B cell (primary cell): ENCODE measurements around the gene CSF1R. TPM values are rescaled to one million over a fixed set of nuclear protein-coding genes. Genes with fewer than 3 reads are reported as not detected.

Experiments
- ATAC-seq: fragments of 200-7000 bp; cut with Tn5 transposase; one replicate; pipeline ENCODE4 v1.10.0; 2021; ENCODE audit warnings: low read depth, mild to moderate bottlenecking, moderate number of reproducible peaks, moderate library complexity
- CTCF ChIA-PET: fragments of 350-600 bp; sonication (Branson Sonifier 250); formaldehyde crosslinking; loops from one replicate; lab custom pipeline; 2021; ENCODE audit warnings: antibody characterized with exemption, inconsistent platforms; lab: Charles Lee
- POLR2A ChIA-PET: fragments of 350-600 bp; sonication (Branson Sonifier 250); formaldehyde crosslinking; loops from one replicate; lab custom pipeline; 2021; ENCODE audit warnings: antibody characterized with exemption; lab: Charles Lee
- DNase-seq: peaks from one replicate; pipeline ENCODE4 v3.0.0; 2013
- H2AFZ ChIP-seq: 2 replicates; pipeline ENCODE4 v1.6.1; 2012; ENCODE audit warnings: mild to moderate bottlenecking, low read depth, low read length; ENCODE audit not compliant: insufficient read depth, poor library complexity, severe bottlenecking
- H3K27ac ChIP-seq, 2 donors: 1 replicate in 1 of 2; 2 replicates in 1 of 2; pipeline ENCODE4 v1.5.1; 2012 to 2013; ENCODE audit warnings: low read length in 2 of 2, mild to moderate bottlenecking in 2 of 2, moderate library complexity in 1 of 2
- H3K27me3 ChIP-seq, 4 experiments: fragments of 200-600 bp in 1 of 4; sonication (generic) in 1 of 4; replicated peaks in 1 of 4; 1 replicate in 2 of 4; 2 replicates in 2 of 4; pipeline versions ENCODE4 v1.6.1 to v1.7.0; 2013 to 2016; ENCODE audit warnings: low read length in 3 of 4, mild to moderate bottlenecking in 2 of 4, mixed read lengths in 1 of 4, moderate library complexity in 1 of 4; ENCODE audit not compliant: insufficient read depth in 4 of 4, control insufficient read depth in 3 of 4; ENCODE audit errors: control extremely low read depth in 1 of 4
- H3K36me3 ChIP-seq, 2 experiments: replicated peaks in 1 of 2; 1 replicate in 1 of 2; 2 replicates in 1 of 2; pipeline versions ENCODE4 v1.6.1 to v1.7.1; 2013; ENCODE audit warnings: low read length in 1 of 2; ENCODE audit not compliant: insufficient read depth in 2 of 2, control insufficient read depth in 1 of 2; ENCODE audit errors: control extremely low read depth in 1 of 2, extremely low read depth in 1 of 2
- H3K4me1 ChIP-seq, 2 donors: fragments of 200-600 bp in 1 of 2; sonication (generic) in 1 of 2; 1 replicate in 1 of 2; 2 replicates in 1 of 2; pipeline versions ENCODE4 v1.5.1 to v1.6.1; 2013 to 2017; ENCODE audit warnings: low read length in 2 of 2; ENCODE audit not compliant: control insufficient read depth in 2 of 2, insufficient read depth in 2 of 2
- H3K4me2 ChIP-seq: replicated peaks from 2 replicates; pipeline ENCODE3; 2012; ENCODE audit warnings: mild to moderate bottlenecking, low read depth, low read length; ENCODE audit not compliant: poor library complexity, severe bottlenecking
- H3K4me3 ChIP-seq, 5 experiments: fragments of 200-600 bp in 1 of 5; sonication (generic) in 1 of 5; 1 replicate in 3 of 5; 2 replicates in 2 of 5; pipeline versions ENCODE4 v1.5.1 to v1.7.0; 2011 to 2016; ENCODE audit warnings: low read length in 4 of 5, mild to moderate bottlenecking in 4 of 5, low read depth in 2 of 5, control low read depth in 1 of 5, moderate library complexity in 1 of 5; ENCODE audit not compliant: insufficient read depth in 1 of 5; ENCODE audit errors: control extremely low read depth in 1 of 5, extremely low read depth in 1 of 5
- H3K79me2 ChIP-seq: fragments of 200-600 bp; sonication (generic); one replicate; pipeline ENCODE4 v1.6.0; 2016; ENCODE audit warnings: low read length; ENCODE audit not compliant: control insufficient read depth, insufficient read depth
- H3K9ac ChIP-seq: fragments of 200-600 bp; sonication (generic); 2 replicates; pipeline ENCODE4 v1.6.1; 2017; ENCODE audit warnings: mild to moderate bottlenecking, low read length, moderate library complexity
- H3K9me3 ChIP-seq, 3 donors: one replicate each; pipeline versions ENCODE4 v1.6.1 to v1.7.1; 2013; ENCODE audit warnings: low read length in 2 of 3; ENCODE audit not compliant: control insufficient read depth in 2 of 3, insufficient read depth in 1 of 3; ENCODE audit errors: control extremely low read depth in 1 of 3
- H4K20me1 ChIP-seq: 2 replicates; pipeline ENCODE4 v1.6.0; 2012; ENCODE audit warnings: mild to moderate bottlenecking, low read length; ENCODE audit not compliant: insufficient read depth, control insufficient read depth, poor library complexity, severe bottlenecking
- H3K27ac Mint-ChIP-seq: one replicate; pipeline ENCODE4 v1.8.0; 2021; ENCODE audit warnings: mixed read lengths
- H3K27me3 Mint-ChIP-seq: one replicate; pipeline ENCODE4 v1.8.0; 2021; ENCODE audit warnings: mixed read lengths
- H3K4me1 Mint-ChIP-seq: one replicate; pipeline ENCODE4 v1.8.0; 2021; ENCODE audit warnings: mixed read lengths
- H3K4me3 Mint-ChIP-seq: one replicate; pipeline ENCODE4 v1.8.0; 2021; ENCODE audit warnings: mixed read lengths
- H3K9me3 Mint-ChIP-seq: one replicate; pipeline ENCODE4 v1.8.0; 2022; ENCODE audit warnings: mixed read lengths; ENCODE audit not compliant: insufficient read depth
- EZH2 ChIP-seq: IDR thresholded peaks from 2 replicates; pipeline ENCODE4 v1.6.1; 2012; ENCODE audit warnings: borderline replicate concordance, low read depth, mild to moderate bottlenecking, moderate library complexity, low read length; ENCODE audit not compliant: insufficient read depth, poor library complexity, severe bottlenecking
- WGBS: methylation state at CpG from one replicate; pipeline ENCODE4 v1.1.5; 2013; ENCODE audit warnings: missing lambda C conversion rate; ENCODE audit not compliant: insufficient coverage; 5-methylcytosine and 5-hydroxymethylcytosine counted together
- intact Hi-C: fragments of 100-400 bp; cut with micrococcal nuclease; formaldehyde crosslinking; loops from one replicate; pipeline ENCODE4 v1.10.0; 2022
- polyA plus RNA-seq: library from polyadenylated mRNA; depleted of rRNA; stranded (reverse); fragments of >200 nt; gene quantifications from 2 replicates; pipeline ENCODE4 v1.2.3, GENCODE V29; 2012
- total RNA-seq, 2 donors: library from RNA; stranded (reverse); fragments of 120-200 nt in 1 of 2; gene quantifications; 1 replicate in 1 of 2; 2 replicates in 1 of 2; pipeline versions ENCODE4 v1.2.3 to v1.2.4, GENCODE V29; 2013 to 2022
- TF ChIP-seq, protein P1 (sequence below): fragments of 200-600 bp; IDR thresholded peaks from one replicate; pipeline ENCODE4 v1.8.0; 2022; ENCODE audit warnings: antibody characterized with exemption, mild to moderate bottlenecking

The CSF1R gene
- total and polyA plus RNA-seq, 2 donors (not counting 1 experiment from before 2014, with no cell fraction given), result 1.6 to 2.5 TPM

DNA sequence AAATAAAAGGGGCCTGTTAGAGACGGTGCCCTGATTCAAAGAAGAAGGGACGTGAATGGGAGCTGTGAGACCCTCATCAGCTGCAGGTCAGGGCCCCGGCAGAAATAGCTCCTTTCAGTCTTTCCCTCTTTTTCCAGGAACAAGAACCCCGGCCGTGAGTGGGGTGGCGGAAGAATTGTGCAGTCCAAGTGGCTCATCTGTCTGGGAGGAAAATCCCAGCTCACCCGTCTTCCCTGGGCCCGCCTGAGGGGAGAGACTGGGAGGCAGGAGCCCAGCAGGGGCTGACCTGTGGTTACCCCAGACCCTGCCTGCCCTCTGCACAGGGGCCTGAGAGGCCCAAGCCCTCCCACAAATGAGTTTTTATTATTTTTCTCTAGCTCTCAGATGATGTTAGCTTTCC, 24.8 kb upstream of the CSF1R start:
- no peaks in the 10 kb centered on the region for H3K36me3 ChIP-seq
- DNase-seq (no peak), ATAC-seq (no peak)
- no peak overlapping the region for H2AFZ ChIP-seq
- Mint-ChIP-seq H3K4me3 (no peak overlapping the region), H3K27me3 (peaks cover 18% of the 10 kb centered on the region), H3K27ac (no peak overlapping the region), H3K4me1 (no peaks in the 10 kb centered on the region), H3K9me3 (no peaks in the 10 kb centered on the region)
- ChIA-PET POLR2A (no interaction called here), CTCF (no interaction called here)
- no peaks in the 10 kb centered on the region for H3K4me1 ChIP-seq
- WGBS, result 86% methylated on average over 5 of the region's 8 CpGs
- H3K27ac ChIP-seq, result no peak overlapping the region
- no peaks in the 10 kb centered on the region for H4K20me1 ChIP-seq
- H3K9ac ChIP-seq, result no peak overlapping the region
- H3K4me2 ChIP-seq, result no peak overlapping the region
- intact Hi-C loops, result no loop called here
- no peak for TF ChIP-seq EZH2
- TF ChIP-seq, protein P1, sequence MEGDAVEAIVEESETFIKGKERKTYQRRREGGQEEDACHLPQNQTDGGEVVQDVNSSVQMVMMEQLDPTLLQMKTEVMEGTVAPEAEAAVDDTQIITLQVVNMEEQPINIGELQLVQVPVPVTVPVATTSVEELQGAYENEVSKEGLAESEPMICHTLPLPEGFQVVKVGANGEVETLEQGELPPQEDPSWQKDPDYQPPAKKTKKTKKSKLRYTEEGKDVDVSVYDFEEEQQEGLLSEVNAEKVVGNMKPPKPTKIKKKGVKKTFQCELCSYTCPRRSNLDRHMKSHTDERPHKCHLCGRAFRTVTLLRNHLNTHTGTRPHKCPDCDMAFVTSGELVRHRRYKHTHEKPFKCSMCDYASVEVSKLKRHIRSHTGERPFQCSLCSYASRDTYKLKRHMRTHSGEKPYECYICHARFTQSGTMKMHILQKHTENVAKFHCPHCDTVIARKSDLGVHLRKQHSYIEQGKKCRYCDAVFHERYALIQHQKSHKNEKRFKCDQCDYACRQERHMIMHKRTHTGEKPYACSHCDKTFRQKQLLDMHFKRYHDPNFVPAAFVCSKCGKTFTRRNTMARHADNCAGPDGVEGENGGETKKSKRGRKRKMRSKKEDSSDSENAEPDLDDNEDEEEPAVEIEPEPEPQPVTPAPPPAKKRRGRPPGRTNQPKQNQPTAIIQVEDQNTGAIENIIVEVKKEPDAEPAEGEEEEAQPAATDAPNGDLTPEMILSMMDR, result no peak
- H3K79me2 ChIP-seq, result no peaks in the 10 kb centered on the region
- peaks cover 0 to 5% (median 0%) of the 10 kb centered on the region in 3 donors for H3K9me3 ChIP-seq
- no peaks in the 10 kb centered on the region for H3K27me3 ChIP-seq
- no peak overlapping the region for H3K4me3 ChIP-seq

DNA sequence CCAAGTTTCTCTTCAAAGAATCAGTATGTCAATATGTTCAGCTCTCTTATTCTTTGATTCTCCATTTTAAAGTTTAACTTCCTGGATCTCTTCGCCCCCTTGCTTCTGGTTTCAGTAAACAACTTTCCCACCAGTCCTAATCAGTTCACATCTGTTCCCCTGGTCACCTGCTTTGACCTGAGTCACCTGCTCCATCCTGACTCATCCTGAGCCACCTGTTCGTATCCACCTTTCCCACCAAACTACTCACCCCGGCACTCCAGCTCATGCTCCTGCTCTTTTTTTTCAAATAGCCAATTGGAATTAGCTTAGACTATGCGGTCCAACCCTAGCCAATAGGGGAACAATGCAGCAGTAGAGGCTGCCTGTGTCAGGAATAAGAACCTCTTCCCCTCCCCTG, 23.6 kb upstream of the CSF1R start:
- WGBS, result 59% methylated on average over 2 of the region's 4 CpGs
- TF ChIP-seq EZH2, result no peak
- TF ChIP-seq, protein P1, result no peak
- POLR2A ChIA-PET, result no interaction called here

More for the DNA sequence above, 23.6 kb upstream of the CSF1R start:
- H3K4me3 ChIP-seq, result no peak overlapping the region
- H3K36me3 ChIP-seq, result no peaks in the 10 kb centered on the region
- H2AFZ ChIP-seq, result no peak overlapping the region
- H3K4me2 ChIP-seq, result no peak overlapping the region
- H3K9me3 Mint-ChIP-seq, result no peaks in the 10 kb centered on the region
- peaks cover 0 to 5% (median 0%) of the 10 kb centered on the region in 3 donors for H3K9me3 ChIP-seq
- H4K20me1 ChIP-seq, result no peaks in the 10 kb centered on the region
- no peak overlapping the region for H3K27ac Mint-ChIP-seq
- CTCF ChIA-PET, result no interaction called here
- no peaks in the 10 kb centered on the region for H3K4me1 Mint-ChIP-seq
- H3K4me1 ChIP-seq, result no peaks in the 10 kb centered on the region
- H3K27me3 Mint-ChIP-seq, result peaks cover 18% of the 10 kb centered on the region
- H3K27ac ChIP-seq, result no peak overlapping the region
- no peak overlapping the region for H3K4me3 Mint-ChIP-seq
- no peaks in the 10 kb centered on the region for H3K27me3 ChIP-seq
- intact Hi-C loops, result no loop called here
- ATAC-seq (no peak), DNase-seq (no peak)
- H3K9ac ChIP-seq, result no peak overlapping the region
- H3K79me2 ChIP-seq, result no peaks in the 10 kb centered on the region
